ENCODE measurements around the gene COBLL1.
"Not testable (repeated sequence)": the region's sequence is repeated elsewhere in the genome, so short reads cannot be mapped to it uniquely, and the experiment has no call there.

The COBLL1 gene

GRCh38 chr2:164841719-164842623 is at the start of gene COBLL1:
COBLL1 (minus strand) TSS chr2:164841823; CDS start chr2:164841196, 627 bp downstream.
- FAIRE-seq (no peak), DNase-seq (ENCODE audit: low spot score) (peak; percentile 53)

GRCh38 chr2:164890544-164890943 is 48.9 kb upstream of the COBLL1 start:
- no peak for FAIRE-seq
- no peak for DNase-seq (ENCODE audit: low spot score)

- FAIRE-seq (no peak), DNase-seq (ENCODE audit: low spot score) (no peak)
These were observed 47.0 kb upstream of the COBLL1 start for GRCh38 chr2:164888592-164888991.

GRCh38 chr2:164887434-164888144 is 46.0 kb upstream of the COBLL1 start:
- no peak for FAIRE-seq
- DNase-seq (ENCODE audit: low spot score) = no peak

GRCh38 chr2:164882276-164882675 is 40.7 kb upstream of the COBLL1 start:
- no peak for FAIRE-seq
- no peak for DNase-seq (ENCODE audit: low spot score)

GRCh38 chr2:164881524-164881923 is 39.9 kb upstream of the COBLL1 start:
- FAIRE-seq = no peak
- no peak for DNase-seq (ENCODE audit: low spot score)

GRCh38 chr2:164879901-164880535 is 38.4 kb upstream of the COBLL1 start:
- no peak for FAIRE-seq
- no peak for DNase-seq (ENCODE audit: low spot score)

- no peak for FAIRE-seq
- no peak for DNase-seq (ENCODE audit: low spot score)
These were observed 36.3 kb upstream of the COBLL1 start for GRCh38 chr2:164877927-164878326.

- DNase-seq (ENCODE audit: low spot score) (no peak), FAIRE-seq (no peak)
These were observed 35.5 kb upstream of the COBLL1 start for GRCh38 chr2:164877169-164877568.

GRCh38 chr2:164875334-164876205 is 33.9 kb upstream of the COBLL1 start:
- FAIRE-seq = no peak
- DNase-seq (ENCODE audit: low spot score) = no peak

GRCh38 chr2:164873210-164873908 is 31.7 kb upstream of the COBLL1 start:
- FAIRE-seq (no peak), DNase-seq (ENCODE audit: low spot score) (no peak)

- FAIRE-seq (no peak), DNase-seq (ENCODE audit: low spot score) (no peak)
These were observed 29.8 kb upstream of the COBLL1 start for GRCh38 chr2:164871404-164871803.

GRCh38 chr2:164869420-164869772 is 27.8 kb upstream of the COBLL1 start:
- no peak for DNase-seq (ENCODE audit: low spot score)
- no peak for FAIRE-seq

- DNase-seq (ENCODE audit: low spot score) = no peak
- no peak for FAIRE-seq
These were observed 27.2 kb upstream of the COBLL1 start for GRCh38 chr2:164868563-164869419.

GRCh38 chr2:164867779-164868397 is 26.3 kb upstream of the COBLL1 start:
- FAIRE-seq (no peak), DNase-seq (ENCODE audit: low spot score) (no peak)

GRCh38 chr2:164866381-164866780 is 24.8 kb upstream of the COBLL1 start:
- DNase-seq (ENCODE audit: low spot score); FAIRE-seq: not testable (repeated sequence)

GRCh38 chr2:164860694-164861042 is 19.0 kb upstream of the COBLL1 start:
- FAIRE-seq (no peak), DNase-seq (ENCODE audit: low spot score) (no peak)

GRCh38 chr2:164859906-164860693 is 18.5 kb upstream of the COBLL1 start:
- FAIRE-seq = not testable (repeated sequence)

More at GRCh38 chr2:164859906-164860693, 18.5 kb upstream of the COBLL1 start:
- not testable (repeated sequence) for DNase-seq (ENCODE audit: low spot score)
